ENCODE results near the gene ATF4.

Gene ATF4, protein sequence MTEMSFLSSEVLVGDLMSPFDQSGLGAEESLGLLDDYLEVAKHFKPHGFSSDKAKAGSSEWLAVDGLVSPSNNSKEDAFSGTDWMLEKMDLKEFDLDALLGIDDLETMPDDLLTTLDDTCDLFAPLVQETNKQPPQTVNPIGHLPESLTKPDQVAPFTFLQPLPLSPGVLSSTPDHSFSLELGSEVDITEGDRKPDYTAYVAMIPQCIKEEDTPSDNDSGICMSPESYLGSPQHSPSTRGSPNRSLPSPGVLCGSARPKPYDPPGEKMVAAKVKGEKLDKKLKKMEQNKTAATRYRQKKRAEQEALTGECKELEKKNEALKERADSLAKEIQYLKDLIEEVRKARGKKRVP

DNA sequence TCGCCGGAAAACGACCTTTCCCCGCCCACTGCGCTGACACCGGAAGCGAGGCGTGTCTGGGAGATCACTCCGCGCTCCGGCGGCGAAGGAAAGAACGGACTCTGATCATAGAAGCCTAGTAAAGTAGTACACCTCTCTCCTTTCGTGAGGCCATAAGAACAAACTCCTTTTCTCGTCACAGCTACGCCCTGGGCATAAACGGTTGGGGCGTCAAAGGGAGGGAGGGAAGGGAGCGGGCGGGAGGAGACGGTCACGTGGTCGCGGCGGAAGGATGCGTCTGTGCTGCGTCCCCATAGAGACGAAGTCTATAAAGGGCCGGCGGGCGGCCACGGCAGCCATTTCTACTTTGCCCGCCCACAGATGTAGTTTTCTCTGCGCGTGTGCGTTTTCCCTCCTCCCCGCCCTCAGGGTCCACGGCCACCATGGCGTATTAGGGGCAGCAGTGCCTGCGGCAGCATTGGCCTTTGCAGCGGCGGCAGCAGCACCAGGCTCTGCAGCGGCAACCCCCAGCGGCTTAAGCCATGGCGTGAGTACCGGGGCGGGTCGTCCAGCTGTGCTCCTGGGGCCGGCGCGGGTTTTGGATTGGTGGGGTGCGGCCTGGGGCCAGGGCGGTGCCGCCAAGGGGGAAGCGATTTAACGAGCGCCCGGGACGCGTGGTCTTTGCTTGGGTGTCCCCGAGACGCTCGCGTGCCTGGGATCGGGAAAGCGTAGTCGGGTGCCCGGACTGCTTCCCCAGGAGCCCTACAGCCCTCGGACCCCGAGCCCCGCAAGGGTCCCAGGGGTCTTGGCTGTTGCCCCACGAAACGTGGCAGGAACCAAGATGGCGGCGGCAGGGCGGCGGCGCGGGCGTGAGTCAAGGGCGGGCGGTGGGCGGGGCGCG, at the start of gene ATF4:
TSS of gene ATF4 (plus strand) at position 337 of the 880 bp plus-strand sequence. CDS start 884 bp downstream, outside the sequence.
- H3K4me1 ChIP-seq (ENCODE audit: control insufficient read depth in 5 of 5, insufficient read depth in 5 of 5, low read length in 5 of 5), result peaks cover 23 to 66% (median 58%) of the 10 kb centered on the region in 5 donors
- H3K36me3 ChIP-seq (ENCODE audit: control insufficient read depth in 5 of 5, insufficient read depth in 5 of 5, low read length in 5 of 5), result peaks cover 7 to 54% (median 41%) of the 10 kb centered on the region in 5 donors
- no peaks in the 10 kb centered on the region for H3K9me3 ChIP-seq (ENCODE audit: control insufficient read depth in 5 of 5, low read length in 5 of 5)

DNA sequence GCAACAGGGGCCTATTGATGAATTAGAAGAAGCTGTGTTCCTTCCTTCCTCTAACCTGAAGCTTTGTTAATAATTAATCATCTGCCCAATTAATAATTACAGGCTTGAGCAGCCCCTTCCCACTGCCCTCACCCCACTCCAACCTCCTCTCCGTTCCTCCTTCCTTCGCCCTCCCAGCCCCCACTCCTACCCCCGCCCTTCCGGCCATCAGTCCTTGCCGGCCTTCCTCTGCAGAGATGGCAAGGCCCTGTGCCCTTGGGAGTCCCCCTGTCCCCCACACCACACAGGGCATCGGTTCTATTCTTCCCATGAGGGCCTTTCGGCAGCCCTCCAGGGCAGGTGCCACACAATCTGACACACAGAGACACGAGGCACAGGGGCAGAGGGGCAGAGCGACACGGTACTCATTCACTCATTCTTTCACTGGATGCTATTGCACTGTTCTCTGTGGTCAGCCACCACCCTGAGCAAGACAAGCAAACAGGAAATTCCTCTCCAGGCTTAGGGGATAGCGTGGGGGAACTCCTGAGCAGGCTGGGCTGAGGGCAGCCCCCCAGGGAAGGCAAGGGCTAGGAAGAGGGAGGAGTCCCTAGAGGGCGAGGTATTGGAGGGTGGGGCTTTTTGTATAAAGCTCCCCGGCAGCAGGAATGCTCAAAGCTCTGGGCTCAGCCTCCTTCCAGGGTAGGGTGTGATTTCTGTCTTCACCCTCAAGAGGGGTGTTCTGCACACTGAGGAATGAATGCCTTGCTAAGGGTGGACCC, 48.8 kb upstream of the ATF4 start:
- no peaks in the 10 kb centered on the region for H3K36me3 ChIP-seq (ENCODE audit: control insufficient read depth in 5 of 5, insufficient read depth in 5 of 5, low read length in 5 of 5)
- H3K9me3 ChIP-seq (ENCODE audit: control insufficient read depth in 5 of 5, low read length in 5 of 5), result no peaks in the 10 kb centered on the region
- peaks cover 14 to 85% (median 81%) of the 10 kb centered on the region in 5 donors for H3K4me1 ChIP-seq (ENCODE audit: control insufficient read depth in 5 of 5, insufficient read depth in 5 of 5, low read length in 5 of 5)
- peak overlapping the region in 1 of 5 donors; percentile 6 for H3K4me3 ChIP-seq (ENCODE audit: low read depth in 1 of 5, low read length in 5 of 5)
- peak overlapping the region; percentile 40 for H3K27ac ChIP-seq (ENCODE audit: low read depth, low read length)
- H3K9ac ChIP-seq (ENCODE audit: low read length in 5 of 5), result peak overlapping the region in 3 of 5 donors; percentile 18 to 48 (median 18)
- H3K27me3 ChIP-seq (ENCODE audit: control insufficient read depth in 5 of 5, insufficient read depth in 4 of 5, low read length in 5 of 5), result no peaks in the 10 kb centered on the region

More for the DNA sequence above, at the start of gene ATF4:
- H3K9ac ChIP-seq (ENCODE audit: low read length in 5 of 5), result peak within 1 kb of the TSS; percentile 92 to 99 (median 96)
- H3K4me3 ChIP-seq (ENCODE audit: low read depth in 1 of 5, low read length in 5 of 5), result peak within 1 kb of the TSS; percentile 85 to 99 (median 95)
- no peaks in the 10 kb centered on the region for H3K27me3 ChIP-seq (ENCODE audit: control insufficient read depth in 5 of 5, insufficient read depth in 4 of 5, low read length in 5 of 5)
- peak within 1 kb of the TSS; percentile 97 for H3K27ac ChIP-seq (ENCODE audit: low read depth, low read length)

DNA sequence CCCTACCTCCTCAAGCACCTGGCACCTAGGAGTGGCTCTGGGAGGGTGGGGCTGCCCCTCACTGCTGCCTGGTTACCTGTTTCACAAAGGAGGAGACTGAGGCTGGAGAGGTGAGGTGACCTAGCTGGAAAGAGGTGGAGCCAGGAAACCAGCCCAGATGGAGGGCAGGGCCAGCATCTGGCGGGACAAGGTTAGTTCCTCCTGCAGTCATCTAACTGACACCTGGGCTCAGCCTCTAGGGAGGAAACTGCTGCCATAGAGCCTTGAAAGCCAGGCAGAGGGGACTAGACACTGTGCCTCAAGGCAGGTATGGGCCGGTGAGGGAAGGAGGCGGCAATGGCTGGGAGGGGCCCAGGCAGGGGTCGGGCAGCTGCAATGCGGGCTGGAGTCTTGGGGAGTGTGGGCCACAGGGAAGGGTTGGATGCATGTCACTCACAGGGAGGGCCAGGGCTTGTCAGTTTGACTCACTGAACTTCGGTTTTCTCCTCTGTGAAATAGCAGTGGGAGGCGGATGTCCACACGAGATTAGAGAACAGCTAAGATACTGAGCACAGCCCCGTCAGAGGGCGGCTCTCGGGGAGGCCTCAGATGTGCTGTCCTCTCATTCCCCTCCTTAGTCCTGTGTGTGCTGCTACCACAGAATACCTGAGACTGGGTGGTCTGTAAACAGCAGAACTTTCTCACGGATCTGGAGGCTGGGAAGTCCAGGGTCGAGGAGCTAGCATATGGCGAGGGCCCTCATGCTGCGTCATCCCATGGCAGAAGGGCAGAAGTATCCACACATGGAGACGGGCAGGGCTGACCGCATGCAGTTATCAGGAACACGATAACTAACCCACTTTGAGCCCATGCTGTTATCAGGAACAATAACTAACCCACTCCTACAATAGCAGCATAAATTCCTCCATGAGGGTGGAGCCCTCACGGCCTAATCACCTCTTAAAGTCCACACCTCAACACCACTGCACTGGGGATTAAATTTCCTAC, 47.5 kb upstream of the ATF4 start:
- no peaks in the 10 kb centered on the region for H3K27me3 ChIP-seq (ENCODE audit: control insufficient read depth in 5 of 5, insufficient read depth in 4 of 5, low read length in 5 of 5)
- H3K9ac ChIP-seq (ENCODE audit: low read length in 5 of 5), result no peak overlapping the region
- no peak overlapping the region for H3K4me3 ChIP-seq (ENCODE audit: low read depth in 1 of 5, low read length in 5 of 5)
- H3K36me3 ChIP-seq (ENCODE audit: control insufficient read depth in 5 of 5, insufficient read depth in 5 of 5, low read length in 5 of 5), result no peaks in the 10 kb centered on the region
- peaks cover 9 to 83% (median 73%) of the 10 kb centered on the region in 5 donors for H3K4me1 ChIP-seq (ENCODE audit: control insufficient read depth in 5 of 5, insufficient read depth in 5 of 5, low read length in 5 of 5)
- H3K27ac ChIP-seq (ENCODE audit: low read depth, low read length), result peak overlapping the region; percentile 37
- no peaks in the 10 kb centered on the region for H3K9me3 ChIP-seq (ENCODE audit: control insufficient read depth in 5 of 5, low read length in 5 of 5)

- Histone ChIP-seq H3K27ac (ENCODE audit: low read depth, low read length) (peak overlapping the region; percentile 16), H3K9me3 (ENCODE audit: control insufficient read depth in 5 of 5, low read length in 5 of 5) (no peaks in the 10 kb centered on the region), H3K27me3 (ENCODE audit: control insufficient read depth in 5 of 5, insufficient read depth in 4 of 5, low read length in 5 of 5) (no peaks in the 10 kb centered on the region), H3K36me3 (ENCODE audit: control insufficient read depth in 5 of 5, insufficient read depth in 5 of 5, low read length in 5 of 5) (no peaks in the 10 kb centered on the region), H3K9ac (ENCODE audit: low read length in 5 of 5) (peak overlapping the region in 1 of 5 donors; percentile 14), H3K4me3 (ENCODE audit: low read depth in 1 of 5, low read length in 5 of 5) (no peak overlapping the region), H3K4me1 (ENCODE audit: control insufficient read depth in 5 of 5, insufficient read depth in 5 of 5, low read length in 5 of 5) (peaks cover 9 to 82% (median 74%) of the 10 kb centered on the region in 5 donors)
These were observed 46.5 kb upstream of the ATF4 start for GRCh38 chr22:39473851-39474250.

DNA sequence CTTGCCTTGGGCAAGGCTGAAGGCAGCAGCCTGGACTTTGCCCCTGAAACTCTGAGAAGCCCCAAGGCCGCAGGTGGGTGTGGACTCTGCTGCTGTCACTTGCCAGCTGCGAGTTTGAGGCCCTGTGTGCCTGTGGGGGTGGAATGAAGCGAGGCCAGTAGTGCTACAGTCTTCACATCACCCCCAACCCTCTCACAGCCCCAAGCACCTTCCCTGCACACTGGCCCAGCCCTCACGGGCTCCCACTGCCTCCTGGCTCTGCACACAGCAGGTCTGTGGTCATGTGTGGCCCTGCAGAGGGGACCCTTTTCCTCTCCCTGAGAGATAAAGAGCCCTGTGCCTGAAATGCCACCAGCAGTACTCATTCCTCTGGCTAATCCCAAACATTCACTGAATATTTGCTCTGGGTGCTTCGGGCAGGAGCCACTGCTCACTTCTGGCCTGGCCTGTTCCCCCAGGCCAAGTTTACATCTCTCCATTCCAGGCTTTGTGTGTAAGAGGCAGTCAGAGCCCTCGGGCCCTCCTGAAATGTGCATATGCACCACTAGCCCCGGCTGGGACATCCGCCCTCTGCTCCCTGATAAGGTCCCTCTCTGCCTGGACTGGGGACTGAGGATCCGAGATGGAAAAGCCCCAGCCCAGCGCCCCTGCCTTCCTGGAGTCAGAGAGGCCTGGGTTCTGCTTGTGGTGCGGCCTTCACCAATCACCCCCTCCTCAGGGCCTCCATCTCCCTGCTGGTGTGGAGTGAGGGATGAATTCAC, 45.8 kb upstream of the ATF4 start:
- peak overlapping the region in 2 of 5 donors; percentile 14 to 39 for H3K9ac ChIP-seq (ENCODE audit: low read length in 5 of 5)
- H3K27me3 ChIP-seq (ENCODE audit: control insufficient read depth in 5 of 5, insufficient read depth in 4 of 5, low read length in 5 of 5), result no peaks in the 10 kb centered on the region
- H3K9me3 ChIP-seq (ENCODE audit: control insufficient read depth in 5 of 5, low read length in 5 of 5), result no peaks in the 10 kb centered on the region
- H3K4me3 ChIP-seq (ENCODE audit: low read depth in 1 of 5, low read length in 5 of 5), result no peak overlapping the region
- peak overlapping the region; percentile 16 for H3K27ac ChIP-seq (ENCODE audit: low read depth, low read length)
- H3K4me1 ChIP-seq (ENCODE audit: control insufficient read depth in 5 of 5, insufficient read depth in 5 of 5, low read length in 5 of 5), result peaks cover 9 to 77% (median 70%) of the 10 kb centered on the region in 5 donors
- H3K36me3 ChIP-seq (ENCODE audit: control insufficient read depth in 5 of 5, insufficient read depth in 5 of 5, low read length in 5 of 5), result no peaks in the 10 kb centered on the region

GRCh38 chr22:39475337-39475736, 45.0 kb upstream of the ATF4 start:
- Histone ChIP-seq H3K4me3 (ENCODE audit: low read depth in 1 of 5, low read length in 5 of 5) (no peak overlapping the region), H3K9me3 (ENCODE audit: control insufficient read depth in 5 of 5, low read length in 5 of 5) (no peaks in the 10 kb centered on the region), H3K27ac (ENCODE audit: low read depth, low read length) (no peak overlapping the region), H3K9ac (ENCODE audit: low read length in 5 of 5) (no peak overlapping the region), H3K4me1 (ENCODE audit: control insufficient read depth in 5 of 5, insufficient read depth in 5 of 5, low read length in 5 of 5) (peaks cover 9 to 69% (median 62%) of the 10 kb centered on the region in 5 donors), H3K36me3 (ENCODE audit: control insufficient read depth in 5 of 5, insufficient read depth in 5 of 5, low read length in 5 of 5) (no peaks in the 10 kb centered on the region), H3K27me3 (ENCODE audit: control insufficient read depth in 5 of 5, insufficient read depth in 4 of 5, low read length in 5 of 5) (no peaks in the 10 kb centered on the region)

GRCh38 chr22:39475902-39476301, 44.5 kb upstream of the ATF4 start:
- Histone ChIP-seq H3K4me3 (ENCODE audit: low read depth in 1 of 5, low read length in 5 of 5) (no peak overlapping the region), H3K27ac (ENCODE audit: low read depth, low read length) (no peak overlapping the region), H3K9me3 (ENCODE audit: control insufficient read depth in 5 of 5, low read length in 5 of 5) (no peaks in the 10 kb centered on the region), H3K9ac (ENCODE audit: low read length in 5 of 5) (peak overlapping the region in 1 of 5 donors; percentile 48), H3K27me3 (ENCODE audit: control insufficient read depth in 5 of 5, insufficient read depth in 4 of 5, low read length in 5 of 5) (no peaks in the 10 kb centered on the region), H3K36me3 (ENCODE audit: control insufficient read depth in 5 of 5, insufficient read depth in 5 of 5, low read length in 5 of 5) (no peaks in the 10 kb centered on the region), H3K4me1 (ENCODE audit: control insufficient read depth in 5 of 5, insufficient read depth in 5 of 5, low read length in 5 of 5) (peaks cover 9 to 64% (median 57%) of the 10 kb centered on the region in 5 donors)

GRCh38 chr22:39476664-39477063, 43.7 kb upstream of the ATF4 start:
- Histone ChIP-seq H3K4me3 (ENCODE audit: low read depth in 1 of 5, low read length in 5 of 5) (no peak overlapping the region), H3K27ac (ENCODE audit: low read depth, low read length) (no peak overlapping the region), H3K4me1 (ENCODE audit: control insufficient read depth in 5 of 5, insufficient read depth in 5 of 5, low read length in 5 of 5) (peaks cover 9 to 56% (median 49%) of the 10 kb centered on the region in 5 donors), H3K9ac (ENCODE audit: low read length in 5 of 5) (no peak overlapping the region), H3K27me3 (ENCODE audit: control insufficient read depth in 5 of 5, insufficient read depth in 4 of 5, low read length in 5 of 5) (no peaks in the 10 kb centered on the region), H3K9me3 (ENCODE audit: control insufficient read depth in 5 of 5, low read length in 5 of 5) (no peaks in the 10 kb centered on the region), H3K36me3 (ENCODE audit: control insufficient read depth in 5 of 5, insufficient read depth in 5 of 5, low read length in 5 of 5) (no peaks in the 10 kb centered on the region)
